ENCODE results near the gene ABCA4. TPM values are rescaled to one million over a fixed set of nuclear protein-coding genes. Genes with fewer than 3 reads are reported as not detected.

ABCA4 gene
- total RNA-seq, 4 donors from 2014 or later, result 0.49 to 2.0 (median 1.0) TPM; not detected in 1

DNA sequence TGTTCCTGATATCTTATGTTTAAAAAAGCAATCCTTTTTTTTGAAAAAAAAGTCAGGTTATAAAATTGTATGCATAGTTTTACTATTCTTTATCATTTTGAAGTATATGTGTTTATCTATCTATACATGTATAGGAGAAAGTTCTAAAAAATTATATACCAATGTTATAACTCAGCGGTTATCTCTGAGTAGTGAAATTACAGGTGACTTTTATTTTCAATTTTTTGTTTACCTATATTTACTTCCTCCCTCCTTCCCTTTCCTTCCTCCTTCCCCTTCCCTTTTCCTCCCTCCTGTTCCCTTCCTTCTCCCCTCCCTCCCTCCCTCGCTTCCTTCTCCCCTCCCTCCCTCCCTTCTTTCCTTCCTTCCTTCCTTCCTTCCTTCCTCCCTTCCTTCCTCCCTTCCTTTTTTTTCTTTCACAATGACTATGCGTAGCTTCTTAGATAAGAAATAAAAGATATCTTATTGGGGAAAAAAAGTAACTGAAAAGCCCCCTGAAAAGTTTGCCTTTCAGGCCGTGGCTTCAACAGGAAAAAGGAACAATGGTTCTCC, 77.1 kb downstream of the ABCA4 start:
- no peak overlapping the region for H3K4me3 ChIP-seq
- no peaks in the 10 kb centered on the region for H3K4me1 ChIP-seq
- intact Hi-C loops (cut with DNase I; ENCODE audit: low total_unique reads), result no loop called here
- H3K36me3 ChIP-seq, result no peaks in the 10 kb centered on the region
- no peak for DNase-seq
- H3K27me3 ChIP-seq, result no peaks in the 10 kb centered on the region
- H3K27ac ChIP-seq, result peak overlapping the region; percentile 58 to 76
- TF ChIP-seq POLR2A (IDR thresholded peaks at IDR 0.05), result no peak
- TF ChIP-seq, protein P1, sequence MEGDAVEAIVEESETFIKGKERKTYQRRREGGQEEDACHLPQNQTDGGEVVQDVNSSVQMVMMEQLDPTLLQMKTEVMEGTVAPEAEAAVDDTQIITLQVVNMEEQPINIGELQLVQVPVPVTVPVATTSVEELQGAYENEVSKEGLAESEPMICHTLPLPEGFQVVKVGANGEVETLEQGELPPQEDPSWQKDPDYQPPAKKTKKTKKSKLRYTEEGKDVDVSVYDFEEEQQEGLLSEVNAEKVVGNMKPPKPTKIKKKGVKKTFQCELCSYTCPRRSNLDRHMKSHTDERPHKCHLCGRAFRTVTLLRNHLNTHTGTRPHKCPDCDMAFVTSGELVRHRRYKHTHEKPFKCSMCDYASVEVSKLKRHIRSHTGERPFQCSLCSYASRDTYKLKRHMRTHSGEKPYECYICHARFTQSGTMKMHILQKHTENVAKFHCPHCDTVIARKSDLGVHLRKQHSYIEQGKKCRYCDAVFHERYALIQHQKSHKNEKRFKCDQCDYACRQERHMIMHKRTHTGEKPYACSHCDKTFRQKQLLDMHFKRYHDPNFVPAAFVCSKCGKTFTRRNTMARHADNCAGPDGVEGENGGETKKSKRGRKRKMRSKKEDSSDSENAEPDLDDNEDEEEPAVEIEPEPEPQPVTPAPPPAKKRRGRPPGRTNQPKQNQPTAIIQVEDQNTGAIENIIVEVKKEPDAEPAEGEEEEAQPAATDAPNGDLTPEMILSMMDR (IDR thresholded peaks at IDR 0.05), result no peak
- no peaks in the 10 kb centered on the region for H3K9me3 ChIP-seq

- no peak overlapping the region for H3K4me3 ChIP-seq
- intact Hi-C loops (cut with DNase I; ENCODE audit: low total_unique reads), result no loop called here
- H3K36me3 ChIP-seq, result no peaks in the 10 kb centered on the region
- H3K27ac ChIP-seq, result no peak overlapping the region
- DNase-seq, result no peak
- no peaks in the 10 kb centered on the region for H3K4me1 ChIP-seq
- H3K27me3 ChIP-seq, result no peaks in the 10 kb centered on the region
- no peaks in the 10 kb centered on the region for H3K9me3 ChIP-seq
- TF ChIP-seq, protein P1 (IDR thresholded peaks at IDR 0.05), result no peak
- TF ChIP-seq POLR2A (IDR thresholded peaks at IDR 0.05), result no peak
Measured at GRCh38 chr1:94042388-94042787, 78.6 kb downstream of the ABCA4 start.

GRCh38 chr1:94039871-94040569, 80.9 kb downstream of the ABCA4 start:
- intact Hi-C loops (cut with DNase I; ENCODE audit: low total_unique reads), result no loop called here
- peak overlapping the region; percentile 7 to 55 for H3K27ac ChIP-seq
- no peaks in the 10 kb centered on the region for H3K4me1 ChIP-seq
- TF ChIP-seq POLR2A (IDR thresholded peaks at IDR 0.05), result no peak
- TF ChIP-seq, protein P1 (IDR thresholded peaks at IDR 0.05), result no peak
- no peak overlapping the region for H3K4me3 ChIP-seq
- no peak for DNase-seq
- no peaks in the 10 kb centered on the region for H3K9me3 ChIP-seq
- no peaks in the 10 kb centered on the region for H3K27me3 ChIP-seq
- H3K36me3 ChIP-seq, result no peaks in the 10 kb centered on the region

DNA sequence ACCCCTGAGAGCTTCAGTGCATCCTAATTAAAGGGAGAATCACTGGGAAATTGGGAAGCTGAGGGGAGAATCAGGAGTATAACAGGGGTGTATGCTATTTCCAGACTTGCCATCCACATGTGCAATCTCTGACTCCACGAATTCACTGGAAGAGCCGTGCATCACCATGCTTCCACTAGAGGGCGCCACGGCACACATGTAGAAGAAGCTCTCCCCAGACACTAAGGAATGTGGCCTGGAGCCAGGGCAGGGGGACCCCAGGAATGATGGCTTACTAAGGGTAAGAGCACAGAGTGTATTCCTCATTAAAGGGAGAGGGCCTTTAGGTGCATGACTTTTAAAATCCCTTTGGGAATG, 81.5 kb downstream of the ABCA4 start:
- no peak overlapping the region for H3K4me3 ChIP-seq
- H3K27ac ChIP-seq, result peak overlapping the region in 1 of 2 donors; percentile 4
- no peaks in the 10 kb centered on the region for H3K27me3 ChIP-seq
- H3K9me3 ChIP-seq, result no peaks in the 10 kb centered on the region
- peak; percentile 56 to 69 for DNase-seq
- TF ChIP-seq, protein P1 (IDR thresholded peaks at IDR 0.05), result peak; percentile 55 to 73 (median 58)
- TF ChIP-seq POLR2A (IDR thresholded peaks at IDR 0.05), result no peak
- intact Hi-C loops (cut with DNase I; ENCODE audit: low total_unique reads), result no loop called here
- no peaks in the 10 kb centered on the region for H3K4me1 ChIP-seq
- no peaks in the 10 kb centered on the region for H3K36me3 ChIP-seq

DNA sequence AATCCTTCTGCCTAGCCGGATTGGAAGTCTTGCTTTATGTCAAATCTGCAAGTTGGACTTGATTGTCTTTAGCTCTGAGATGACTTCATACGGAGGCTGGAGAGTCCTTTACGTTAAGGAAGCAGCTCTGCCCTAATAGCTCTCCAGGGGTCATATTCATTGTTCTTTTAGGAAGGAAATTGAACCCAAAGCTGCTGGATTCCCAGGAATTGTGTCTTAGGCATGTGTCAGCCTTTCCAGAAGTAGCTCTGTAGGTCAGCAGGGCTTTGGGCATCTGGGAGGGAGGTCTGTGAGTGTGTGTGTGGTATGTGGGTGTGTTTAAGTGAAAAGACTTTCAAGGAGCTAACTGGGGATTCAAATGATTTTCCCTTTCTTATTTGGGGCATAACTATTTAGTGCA, 82.4 kb downstream of the ABCA4 start:
- intact Hi-C loops (cut with DNase I; ENCODE audit: low total_unique reads), result no loop called here
- Histone ChIP-seq H3K9me3 (no peaks in the 10 kb centered on the region), H3K4me3 (no peak overlapping the region), H3K36me3 (no peaks in the 10 kb centered on the region), H3K27me3 (no peaks in the 10 kb centered on the region), H3K4me1 (no peaks in the 10 kb centered on the region), H3K27ac (no peak overlapping the region)
- TF ChIP-seq, protein P1 (IDR thresholded peaks at IDR 0.05), result no peak
- TF ChIP-seq POLR2A (IDR thresholded peaks at IDR 0.05), result no peak
- peak in 1 of 2 donors; percentile 40 for DNase-seq
